Tibial artery (tissue), 4 donors: Measurements from ENCODE around the gene PLEK2.

ENCODE experiments used
- DNase-seq, 2 donors: peaks; one replicate each; pipeline ENCODE4 v3.0.0-alpha.2; 2019
- H3K27ac ChIP-seq, 2 donors: fragments of 200-600 bp; sonication (generic) in 1 of 2; 1 replicate in 1 of 2; 2 replicates in 1 of 2; pipeline ENCODE4 v1.5.1; 2018 to 2019; ENCODE audit warnings: mild to moderate bottlenecking in 1 of 2
- H3K27me3 ChIP-seq, 2 donors: fragments of 200-600 bp; sonication (generic) in 1 of 2; one replicate each; pipeline versions ENCODE4 v1.5.1 to v1.6.0; 2016 to 2019
- H3K36me3 ChIP-seq, 3 donors: fragments of 200-600 bp; sonication (generic) in 2 of 3; one replicate each; pipeline ENCODE4 v1.5.1; 2016 to 2019; ENCODE audit warnings: mild to moderate bottlenecking in 2 of 3
- H3K4me1 ChIP-seq, 4 donors: fragments of 200-600 bp; sonication (generic) in 2 of 4; 1 replicate in 3 of 4; 2 replicates in 1 of 4; pipeline ENCODE4 v1.5.1; 2016 to 2019
- H3K4me3 ChIP-seq, 2 donors: fragments of 200-600 bp; sonication (generic) in 1 of 2; 1 replicate in 1 of 2; 2 replicates in 1 of 2; pipeline ENCODE4 v1.5.1; 2018 to 2019; ENCODE audit warnings: mild to moderate bottlenecking in 2 of 2
- H3K9me3 ChIP-seq, 3 donors: fragments of 200-600 bp; sonication (generic) in 1 of 3; one replicate each; pipeline ENCODE4 v1.5.1; 2016 to 2019
- intact Hi-C: fragments of 100-400 bp; cut with DNase I; formaldehyde crosslinking; loops from one replicate; pipeline ENCODE4 v1.15.0; 2023; ENCODE audit warnings: low total_unique reads
- TF ChIP-seq, protein P1 (sequence below), 2 experiments: fragments of 200-600 bp in 1 of 2; fragments of 450-650 bp in 1 of 2; IDR thresholded peaks; one replicate each; pipeline ENCODE4 v1.5.1; 2017 to 2019; ENCODE audit warnings: antibody characterized with exemption in 2 of 2, mild to moderate bottlenecking in 1 of 2, moderate library complexity in 1 of 2

PLEK2 gene

DNA sequence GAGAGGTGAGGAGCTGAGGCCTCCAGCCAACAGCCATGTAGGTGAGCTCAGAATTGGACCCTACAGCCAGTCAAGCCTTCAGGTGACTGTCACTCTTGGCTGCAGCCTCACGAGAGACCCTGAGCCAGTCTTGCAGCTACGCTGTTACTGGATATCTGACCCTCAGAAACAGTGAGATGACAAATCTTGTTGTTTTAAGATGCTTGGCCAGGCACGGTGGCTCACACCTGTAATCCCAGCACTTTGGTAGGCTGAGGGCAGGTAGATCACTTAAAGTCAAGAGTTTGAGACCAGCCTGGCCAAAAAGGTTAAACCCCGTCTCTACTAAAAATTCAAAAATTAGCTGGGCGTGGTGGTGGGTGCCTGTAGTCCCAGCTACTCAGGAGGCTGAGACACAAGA is 6.2 kb downstream of the PLEK2 start:
- no peak for DNase-seq
- TF ChIP-seq, protein P1, sequence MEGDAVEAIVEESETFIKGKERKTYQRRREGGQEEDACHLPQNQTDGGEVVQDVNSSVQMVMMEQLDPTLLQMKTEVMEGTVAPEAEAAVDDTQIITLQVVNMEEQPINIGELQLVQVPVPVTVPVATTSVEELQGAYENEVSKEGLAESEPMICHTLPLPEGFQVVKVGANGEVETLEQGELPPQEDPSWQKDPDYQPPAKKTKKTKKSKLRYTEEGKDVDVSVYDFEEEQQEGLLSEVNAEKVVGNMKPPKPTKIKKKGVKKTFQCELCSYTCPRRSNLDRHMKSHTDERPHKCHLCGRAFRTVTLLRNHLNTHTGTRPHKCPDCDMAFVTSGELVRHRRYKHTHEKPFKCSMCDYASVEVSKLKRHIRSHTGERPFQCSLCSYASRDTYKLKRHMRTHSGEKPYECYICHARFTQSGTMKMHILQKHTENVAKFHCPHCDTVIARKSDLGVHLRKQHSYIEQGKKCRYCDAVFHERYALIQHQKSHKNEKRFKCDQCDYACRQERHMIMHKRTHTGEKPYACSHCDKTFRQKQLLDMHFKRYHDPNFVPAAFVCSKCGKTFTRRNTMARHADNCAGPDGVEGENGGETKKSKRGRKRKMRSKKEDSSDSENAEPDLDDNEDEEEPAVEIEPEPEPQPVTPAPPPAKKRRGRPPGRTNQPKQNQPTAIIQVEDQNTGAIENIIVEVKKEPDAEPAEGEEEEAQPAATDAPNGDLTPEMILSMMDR (IDR thresholded peaks at IDR 0.05), result no peak
- Histone ChIP-seq H3K9me3 (no peaks in the 10 kb centered on the region), H3K4me1 (no peaks in the 10 kb centered on the region), H3K27ac (no peak overlapping the region), H3K4me3 (no peak overlapping the region), H3K27me3 (peaks cover 0 to 4% of the 10 kb centered on the region in 2 donors), H3K36me3 (no peaks in the 10 kb centered on the region)
- intact Hi-C loops, result no loop called here

- TF ChIP-seq, protein P1 (IDR thresholded peaks at IDR 0.05), result no peak
- Histone ChIP-seq H3K27me3 (no peaks in the 10 kb centered on the region), H3K36me3 (no peaks in the 10 kb centered on the region), H3K4me3 (no peak overlapping the region), H3K9me3 (no peaks in the 10 kb centered on the region), H3K27ac (no peak overlapping the region), H3K4me1 (no peaks in the 10 kb centered on the region)
- DNase-seq, result no peak
- intact Hi-C loops, result no loop called here
Measured at GRCh38 chr14:67400434-67400833, 11.5 kb downstream of the PLEK2 start.

DNA sequence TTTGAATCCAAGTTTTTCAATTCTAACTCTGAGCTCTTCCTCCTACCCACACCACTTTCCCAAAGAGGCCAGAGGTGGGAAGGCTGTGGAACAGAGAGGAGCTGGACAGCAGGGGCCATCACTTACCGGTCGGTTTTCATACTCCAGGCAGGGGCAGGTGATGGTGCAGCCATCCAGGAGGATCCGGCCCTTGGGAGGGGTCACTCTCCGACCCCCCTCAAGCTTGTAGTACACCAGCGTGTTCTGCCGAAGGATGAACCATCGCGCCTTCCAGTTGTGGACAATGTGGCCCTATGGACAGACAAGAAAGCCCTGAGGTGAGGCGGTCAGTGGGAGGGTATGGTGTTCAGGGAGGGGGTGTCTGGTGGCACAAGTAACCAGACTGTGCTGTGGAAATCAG is 14.4 kb downstream of the PLEK2 start:
- TF ChIP-seq, protein P1 (IDR thresholded peaks at IDR 0.05), result no peak
- Histone ChIP-seq H3K9me3 (no peaks in the 10 kb centered on the region), H3K27me3 (no peaks in the 10 kb centered on the region), H3K36me3 (no peaks in the 10 kb centered on the region), H3K4me3 (no peak overlapping the region), H3K4me1 (no peaks in the 10 kb centered on the region), H3K27ac (no peak overlapping the region)
- intact Hi-C loops, result no loop called here
- no peak for DNase-seq

GRCh38 chr14:67396381-67396970 is 15.5 kb downstream of the PLEK2 start:
- intact Hi-C loops, result no loop called here
- no peak for DNase-seq
- Histone ChIP-seq H3K36me3 (no peaks in the 10 kb centered on the region), H3K27ac (no peak overlapping the region), H3K4me3 (no peak overlapping the region), H3K9me3 (no peaks in the 10 kb centered on the region), H3K27me3 (no peaks in the 10 kb centered on the region), H3K4me1 (no peaks in the 10 kb centered on the region)
- TF ChIP-seq, protein P1 (IDR thresholded peaks at IDR 0.05), result no peak

GRCh38 chr14:67395876-67396189 is 16.1 kb downstream of the PLEK2 start:
- H3K9me3 ChIP-seq, result no peaks in the 10 kb centered on the region

More at GRCh38 chr14:67395876-67396189, 16.1 kb downstream of the PLEK2 start:
- no peak for DNase-seq
- Histone ChIP-seq H3K36me3 (no peaks in the 10 kb centered on the region), H3K4me3 (no peak overlapping the region), H3K27ac (no peak overlapping the region), H3K27me3 (no peaks in the 10 kb centered on the region), H3K4me1 (no peaks in the 10 kb centered on the region)
- intact Hi-C loops, result no loop called here
- TF ChIP-seq, protein P1 (IDR thresholded peaks at IDR 0.05), result no peak
